Natural killer cell treated with Interleukin-12 subunit alpha and Interleukin-12 subunit beta and Interleukin-15 and Interleukin-18, amount 100 ng/mL, for 72 hours (primary cell): Measurements from ENCODE around the gene PRICKLE2. TPM values are rescaled to one million over a fixed set of nuclear protein-coding genes. Genes with fewer than 3 reads are reported as not detected.

Source experiments
- ATAC-seq, 2 donors: fragments of 150-1000 bp; cut with Tn5 transposase in 1 of 2; sonication (Bioruptor Pico), chemical (Tn5 transposase) in 1 of 2; 2 replicates each; pipeline ENCODE4 v1.10.0; 2021
- DNase-seq: peaks from one replicate; pipeline ENCODE4 v3.0.0; 2022; ENCODE audit warnings: low spot score
- H3K27ac Mint-ChIP-seq, 2 donors: 1 replicate in 1 of 2; 2 replicates in 1 of 2; pipeline ENCODE4 v1.8.0; 2022; ENCODE audit warnings: mixed read lengths in 2 of 2, mild to moderate bottlenecking in 1 of 2, moderate library complexity in 1 of 2
- H3K27me3 Mint-ChIP-seq, 2 donors: 1 replicate in 1 of 2; 2 replicates in 1 of 2; pipeline ENCODE4 v1.8.0; 2022; ENCODE audit warnings: mixed read lengths in 2 of 2
- H3K36me3 Mint-ChIP-seq: one replicate; pipeline ENCODE4 v1.8.0; 2022; ENCODE audit warnings: mixed read lengths
- H3K4me1 Mint-ChIP-seq, 2 donors: 1 replicate in 1 of 2; 2 replicates in 1 of 2; pipeline ENCODE4 v1.8.0; 2022; ENCODE audit warnings: low read depth in 2 of 2, mixed read lengths in 2 of 2, mild to moderate bottlenecking in 1 of 2
- H3K4me3 Mint-ChIP-seq: one replicate; pipeline ENCODE4 v1.8.0; 2022; ENCODE audit warnings: mixed read lengths
- H3K9me3 Mint-ChIP-seq: 2 replicates; pipeline ENCODE4 v1.8.0; 2022; ENCODE audit warnings: mixed read lengths
- total RNA-seq, 2 donors: library from RNA; stranded (reverse); gene quantifications; one replicate each; pipeline ENCODE4 v1.2.3, GENCODE V29; 2022

The PRICKLE2 gene
- total RNA-seq, 2 donors from 2014 or later = 0.59 TPM; not detected in 1

DNA sequence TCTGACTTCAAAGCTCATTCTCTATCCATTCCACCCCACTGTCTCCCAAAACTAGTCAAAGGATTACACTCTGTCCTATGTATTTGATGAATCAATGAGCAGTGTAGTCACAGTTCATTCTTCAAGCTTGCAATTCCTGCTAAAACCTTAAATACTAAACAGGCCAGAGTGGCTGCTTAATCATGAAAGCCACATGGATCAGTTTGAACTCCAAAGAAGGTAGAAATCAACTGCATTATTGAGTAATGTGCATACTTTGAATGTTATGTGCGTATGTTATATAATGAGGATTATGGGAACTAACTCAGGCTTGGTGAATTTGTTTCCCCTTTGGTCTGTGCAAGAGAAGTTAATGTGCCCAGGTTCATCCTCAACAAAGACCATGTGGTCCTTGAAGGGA is 45.4 kb downstream of the PRICKLE2 start:
- H3K36me3 Mint-ChIP-seq = no peaks in the 10 kb centered on the region
- no peak overlapping the region for H3K27ac Mint-ChIP-seq
- H3K9me3 Mint-ChIP-seq = no peaks in the 10 kb centered on the region
- no peaks in the 10 kb centered on the region for H3K27me3 Mint-ChIP-seq
- no peaks in the 10 kb centered on the region for H3K4me1 Mint-ChIP-seq
- DNase-seq = no peak
- no peak overlapping the region for H3K4me3 Mint-ChIP-seq
- ATAC-seq = no peak

- no peak for ATAC-seq
- no peak overlapping the region for H3K4me3 Mint-ChIP-seq
- H3K36me3 Mint-ChIP-seq = no peaks in the 10 kb centered on the region
- no peaks in the 10 kb centered on the region for H3K4me1 Mint-ChIP-seq
- H3K9me3 Mint-ChIP-seq = no peaks in the 10 kb centered on the region
- H3K27me3 Mint-ChIP-seq = no peaks in the 10 kb centered on the region
- no peak overlapping the region for H3K27ac Mint-ChIP-seq
- DNase-seq = no peak
Measured at GRCh38 chr3:64179249-64179648, 46.0 kb downstream of the PRICKLE2 start.

GRCh38 chr3:64178419-64178818 is 46.8 kb downstream of the PRICKLE2 start:
- ATAC-seq (no peak), DNase-seq (no peak)
- no peaks in the 10 kb centered on the region for H3K9me3 Mint-ChIP-seq
- no peaks in the 10 kb centered on the region for H3K4me1 Mint-ChIP-seq
- no peak overlapping the region for H3K4me3 Mint-ChIP-seq
- no peak overlapping the region for H3K27ac Mint-ChIP-seq
- H3K36me3 Mint-ChIP-seq = no peaks in the 10 kb centered on the region
- H3K27me3 Mint-ChIP-seq = no peaks in the 10 kb centered on the region

GRCh38 chr3:64176461-64176996 is 48.7 kb downstream of the PRICKLE2 start:
- no peak overlapping the region for H3K4me3 Mint-ChIP-seq
- DNase-seq = no peak
- no peaks in the 10 kb centered on the region for H3K36me3 Mint-ChIP-seq
- H3K9me3 Mint-ChIP-seq = no peaks in the 10 kb centered on the region
- no peak for ATAC-seq
- H3K27me3 Mint-ChIP-seq = no peaks in the 10 kb centered on the region
- H3K27ac Mint-ChIP-seq = no peak overlapping the region
- H3K4me1 Mint-ChIP-seq = no peaks in the 10 kb centered on the region

DNA sequence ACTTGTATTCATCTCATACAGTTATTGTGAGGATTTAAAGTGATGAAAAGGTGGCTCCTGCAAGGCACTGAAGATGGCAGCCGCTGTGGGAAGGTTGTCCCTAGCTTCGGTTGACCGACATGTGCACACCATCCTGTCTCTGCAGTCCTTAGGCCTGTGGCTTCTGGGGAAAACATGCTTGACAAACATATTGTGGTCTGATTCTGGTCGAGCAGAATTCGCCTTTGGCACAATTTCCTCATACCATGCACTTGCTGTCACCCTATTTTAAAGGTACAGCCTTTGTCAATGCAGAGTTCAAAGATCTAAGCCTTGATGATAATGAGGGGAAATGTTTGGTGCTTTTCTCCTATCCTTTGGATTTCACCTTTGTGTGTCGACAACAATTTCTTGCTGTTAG is 50.9 kb downstream of the PRICKLE2 start:
- no peak overlapping the region for H3K27ac Mint-ChIP-seq
- no peaks in the 10 kb centered on the region for H3K27me3 Mint-ChIP-seq
- no peak for DNase-seq
- peaks cover 3% of the 10 kb centered on the region for H3K9me3 Mint-ChIP-seq
- H3K4me1 Mint-ChIP-seq = no peaks in the 10 kb centered on the region
- H3K4me3 Mint-ChIP-seq = no peak overlapping the region
- ATAC-seq = no peak
- no peaks in the 10 kb centered on the region for H3K36me3 Mint-ChIP-seq

DNA sequence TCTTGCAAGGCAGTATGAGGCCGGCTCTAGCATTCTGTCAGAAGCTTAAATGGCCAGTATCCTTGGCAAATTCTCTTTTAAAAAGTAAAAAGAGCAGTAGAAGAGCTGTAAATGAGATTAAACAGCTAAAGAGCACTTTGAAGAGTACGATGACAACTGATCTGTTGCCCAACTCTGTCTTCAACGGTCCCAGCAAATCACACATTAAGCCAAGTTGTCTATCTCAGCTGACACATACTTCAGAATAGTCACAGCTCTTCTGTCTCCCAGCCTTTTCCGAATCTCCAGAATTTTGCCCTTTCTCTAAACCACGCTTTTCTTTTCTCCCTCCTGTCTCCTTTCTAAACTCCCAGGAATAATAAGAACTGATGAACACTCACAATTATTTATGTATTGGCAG is 51.7 kb downstream of the PRICKLE2 start:
- Mint-ChIP-seq H3K9me3 (peaks cover 3% of the 10 kb centered on the region), H3K4me1 (no peaks in the 10 kb centered on the region), H3K36me3 (no peaks in the 10 kb centered on the region), H3K4me3 (no peak overlapping the region), H3K27me3 (no peaks in the 10 kb centered on the region), H3K27ac (no peak overlapping the region)
- DNase-seq = no peak
- no peak for ATAC-seq

GRCh38 chr3:64170270-64170669 is 55.0 kb downstream of the PRICKLE2 start:
- Mint-ChIP-seq H3K36me3 (no peaks in the 10 kb centered on the region), H3K9me3 (peaks cover 3% of the 10 kb centered on the region), H3K4me3 (no peak overlapping the region), H3K27ac (no peak overlapping the region), H3K4me1 (no peaks in the 10 kb centered on the region), H3K27me3 (no peaks in the 10 kb centered on the region)
- DNase-seq = no peak
- no peak for ATAC-seq

DNA sequence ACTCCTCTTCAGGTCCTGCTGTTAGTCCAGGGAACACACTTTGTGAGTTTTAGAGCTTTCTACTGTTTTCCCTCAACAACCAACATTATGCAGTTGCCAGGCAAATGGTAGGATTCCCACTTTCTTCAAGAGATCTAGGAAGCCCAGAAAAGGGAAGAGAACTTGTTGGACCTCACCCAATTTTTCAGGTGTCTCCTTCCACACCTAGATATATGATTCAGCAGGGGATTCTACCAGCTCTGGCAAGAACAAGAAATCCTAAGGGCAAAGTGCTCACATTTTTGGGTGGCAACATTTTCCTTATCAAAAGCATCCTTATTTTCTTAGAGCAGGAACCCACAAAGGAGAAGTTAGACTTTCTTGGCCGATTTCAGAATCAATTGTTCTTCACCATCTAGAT is 57.4 kb downstream of the PRICKLE2 start:
- no peaks in the 10 kb centered on the region for H3K27me3 Mint-ChIP-seq
- DNase-seq (no peak), ATAC-seq (no peak)
- peaks cover 7% of the 10 kb centered on the region for H3K9me3 Mint-ChIP-seq
- no peaks in the 10 kb centered on the region for H3K36me3 Mint-ChIP-seq
- H3K4me1 Mint-ChIP-seq = no peaks in the 10 kb centered on the region
- no peak overlapping the region for H3K4me3 Mint-ChIP-seq
- H3K27ac Mint-ChIP-seq = no peak overlapping the region

GRCh38 chr3:64167351-64167750 is 57.9 kb downstream of the PRICKLE2 start:
- Mint-ChIP-seq H3K4me1 (no peaks in the 10 kb centered on the region), H3K36me3 (no peaks in the 10 kb centered on the region), H3K4me3 (no peak overlapping the region), H3K27ac (no peak overlapping the region), H3K27me3 (no peaks in the 10 kb centered on the region), H3K9me3 (peaks cover 7% of the 10 kb centered on the region)
- ATAC-seq (no peak), DNase-seq (no peak)

DNA sequence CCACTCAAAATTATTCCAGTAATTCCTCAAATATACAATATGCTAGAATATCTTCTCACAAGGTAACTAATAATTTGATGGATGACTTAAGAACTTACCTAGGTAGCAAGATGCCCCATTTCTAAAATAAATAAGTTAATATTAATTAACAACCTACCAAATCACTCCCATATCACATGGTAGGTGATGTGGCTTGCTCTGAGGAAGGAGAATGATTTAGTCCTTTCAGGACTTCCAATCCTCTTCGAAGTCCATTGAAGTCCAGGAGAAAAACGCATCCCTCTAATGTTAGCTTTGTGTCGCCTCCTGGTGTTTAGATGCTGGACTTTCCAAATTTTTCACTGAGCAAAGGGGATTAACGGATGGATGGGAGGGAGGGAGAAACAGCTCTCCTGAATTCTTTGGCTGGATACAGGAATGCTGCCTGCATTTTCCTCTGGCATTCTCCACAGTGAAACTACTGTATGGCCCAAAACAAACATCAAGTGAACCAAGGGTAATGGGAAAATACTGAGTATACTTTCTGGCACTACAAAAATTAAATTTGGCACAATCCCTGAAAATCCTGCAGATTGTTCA is 58.6 kb downstream of the PRICKLE2 start:
- H3K4me1 Mint-ChIP-seq = no peaks in the 10 kb centered on the region
- H3K27me3 Mint-ChIP-seq = no peaks in the 10 kb centered on the region
- no peaks in the 10 kb centered on the region for H3K36me3 Mint-ChIP-seq
- H3K27ac Mint-ChIP-seq = no peak overlapping the region
- H3K9me3 Mint-ChIP-seq = peaks cover 7% of the 10 kb centered on the region
- ATAC-seq (no peak), DNase-seq (no peak)
- H3K4me3 Mint-ChIP-seq = no peak overlapping the region

DNA sequence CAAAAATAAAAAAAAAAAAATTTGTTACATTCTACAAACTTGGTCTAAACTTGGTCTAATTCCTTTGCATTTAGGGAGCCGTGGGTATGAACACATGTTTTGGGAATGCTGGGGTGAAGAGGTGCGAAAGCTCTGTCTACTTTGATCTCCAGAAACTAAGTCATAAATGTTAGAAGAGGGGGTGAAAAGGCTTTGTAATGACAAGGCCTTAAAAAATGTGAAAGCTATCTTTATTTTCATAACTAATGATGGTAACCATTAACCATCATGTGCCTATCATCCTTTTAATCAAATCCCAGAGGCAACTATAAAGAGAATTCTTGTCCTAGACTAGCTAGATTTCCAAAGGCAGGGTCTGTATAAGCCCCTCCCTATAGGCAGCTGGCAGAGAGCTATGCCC is 60.9 kb downstream of the PRICKLE2 start:
- DNase-seq (no peak), ATAC-seq (no peak)
- no peak overlapping the region for H3K27ac Mint-ChIP-seq

GRCh38 chr3:64163755-64164148 is 61.5 kb downstream of the PRICKLE2 start:
- Mint-ChIP-seq H3K36me3 (no peaks in the 10 kb centered on the region), H3K4me3 (no peak overlapping the region), H3K27me3 (peaks cover 0 to 9% of the 10 kb centered on the region in 2 donors), H3K9me3 (peaks cover 5% of the 10 kb centered on the region), H3K27ac (no peak overlapping the region), H3K4me1 (no peaks in the 10 kb centered on the region)
- ATAC-seq = no peak
- no peak for DNase-seq

More for the DNA sequence above, 60.9 kb downstream of the PRICKLE2 start:
- H3K4me1 Mint-ChIP-seq = no peaks in the 10 kb centered on the region
- no peak overlapping the region for H3K4me3 Mint-ChIP-seq
- H3K9me3 Mint-ChIP-seq = peaks cover 5% of the 10 kb centered on the region
- H3K27me3 Mint-ChIP-seq = peaks cover 0 to 8% of the 10 kb centered on the region in 2 donors
- no peaks in the 10 kb centered on the region for H3K36me3 Mint-ChIP-seq

DNA sequence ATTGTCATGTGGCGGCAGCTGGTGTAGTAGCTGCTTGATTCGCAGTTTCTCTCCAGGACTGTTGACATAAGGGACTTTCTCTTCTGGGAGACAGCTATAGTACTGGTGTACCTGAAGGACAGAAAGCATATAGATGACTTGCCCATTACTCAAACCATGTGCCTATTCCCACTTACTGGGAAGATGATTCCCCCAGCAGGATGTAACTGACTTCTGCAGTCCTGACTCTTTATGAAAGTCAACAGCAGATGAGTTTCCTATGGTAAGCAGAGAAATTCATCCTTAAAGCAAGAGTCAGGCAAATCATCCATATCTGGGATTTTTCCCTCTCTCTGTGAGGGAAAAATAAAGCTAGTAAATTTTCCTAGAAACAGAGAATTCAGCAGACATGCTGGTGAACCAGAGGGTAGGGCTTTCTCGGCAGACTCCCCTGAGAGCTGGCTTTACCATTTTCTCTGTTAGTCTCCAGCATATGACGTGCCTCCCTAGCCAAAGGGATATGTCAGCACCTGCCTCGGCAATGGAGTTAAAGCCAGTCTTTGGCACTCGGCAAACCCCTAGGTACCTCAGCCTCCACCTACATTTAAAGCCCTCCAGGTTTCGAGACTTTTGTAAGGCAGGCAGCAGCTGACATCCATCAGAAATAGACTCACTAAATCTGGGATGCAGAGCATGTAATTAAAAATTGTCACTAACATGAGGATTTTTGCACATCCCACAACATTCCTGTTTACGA is 62.1 kb downstream of the PRICKLE2 start:
- Mint-ChIP-seq H3K27ac (no peak overlapping the region), H3K36me3 (no peaks in the 10 kb centered on the region), H3K9me3 (peaks cover 5% of the 10 kb centered on the region), H3K4me1 (no peaks in the 10 kb centered on the region), H3K4me3 (no peak overlapping the region), H3K27me3 (peaks cover 0 to 9% of the 10 kb centered on the region in 2 donors)
- DNase-seq = no peak
- ATAC-seq = no peak

- peaks cover 0 to 9% of the 10 kb centered on the region in 2 donors for H3K27me3 Mint-ChIP-seq
- no peak overlapping the region for H3K27ac Mint-ChIP-seq
- DNase-seq (no peak), ATAC-seq (no peak)
- H3K36me3 Mint-ChIP-seq = no peaks in the 10 kb centered on the region
- H3K9me3 Mint-ChIP-seq = peaks cover 5% of the 10 kb centered on the region
- no peak overlapping the region for H3K4me3 Mint-ChIP-seq
- H3K4me1 Mint-ChIP-seq = no peaks in the 10 kb centered on the region
Measured at GRCh38 chr3:64161481-64161952, 63.7 kb downstream of the PRICKLE2 start.
